ENCODE measurements around the gene TUBB.

Gene TUBB

GRCh38 chr6:30682143-30683117 is 37.7 kb upstream of the TUBB start (continued):
- no peak for TF ChIP-seq ZNF19 (tag by site-specific recombination; IDR thresholded peaks at IDR 0.05; ENCODE audit: low read depth)
- no peak for TF ChIP-seq GLI4 (tag by site-specific recombination; IDR thresholded peaks at IDR 0.05)
- TF ChIP-seq ZNF501 (tag by site-specific recombination; IDR thresholded peaks at IDR 0.05), result no peak
- TF ChIP-seq EGR2 (tag by site-specific recombination; IDR thresholded peaks at IDR 0.05; ENCODE audit: low read depth), result no peak
- TF ChIP-seq ZNF133 (tag by site-specific recombination; IDR thresholded peaks at IDR 0.05), result no peak
- no peak for TF ChIP-seq ZNF785 (tag by site-specific recombination; IDR thresholded peaks at IDR 0.05)
- TF ChIP-seq ZNF2 (tag by site-specific recombination; IDR thresholded peaks at IDR 0.05), result no peak
- TF ChIP-seq ZNF394 (tag by site-specific recombination; IDR thresholded peaks at IDR 0.05; ENCODE audit: borderline replicate concordance), result 0 out of 2 replicates have a peak, but pooled peaks have one; percentile 6
- no peak for TF ChIP-seq ZFP37 (tag by site-specific recombination; IDR thresholded peaks at IDR 0.05)
- no peak for TF ChIP-seq SETDB1 (IDR thresholded peaks at IDR 0.05; ENCODE audit: insufficient read length, low read length)
- no peak for TF ChIP-seq ZNF121 (tag by site-specific recombination; IDR thresholded peaks at IDR 0.05)
- TF ChIP-seq ZBTB8A (tag by site-specific recombination; IDR thresholded peaks at IDR 0.05), result peak; percentile 81
- no peak for TF ChIP-seq ZNF48 (tag by site-specific recombination; IDR thresholded peaks at IDR 0.05)
- TF ChIP-seq ZNF549 (tag by site-specific recombination; IDR thresholded peaks at IDR 0.05), result no peak
- TF ChIP-seq IKZF3 (tag by site-specific recombination; IDR thresholded peaks at IDR 0.05), result no peak
- 0 out of 2 replicates have a peak, but pooled peaks have one; percentile 33 for TF ChIP-seq ZXDB (tag by site-specific recombination; IDR thresholded peaks at IDR 0.05)
- TF ChIP-seq ZBTB17 (tag by site-specific recombination; IDR thresholded peaks at IDR 0.05), result peak; percentile 59
- no peak for TF ChIP-seq ZNF174 (tag by site-specific recombination; IDR thresholded peaks at IDR 0.05)
- no peak for TF ChIP-seq KLF8 (tag by site-specific recombination; IDR thresholded peaks at IDR 0.05)
- TF ChIP-seq ZFP3 (tag by site-specific recombination; IDR thresholded peaks at IDR 0.05; ENCODE audit: low read depth), result no peak
- peak; percentile 47; the same call in 1 of the 2 replicates for TF ChIP-seq SP7 (tag by site-specific recombination; IDR thresholded peaks at IDR 0.05)
- TF ChIP-seq ZBTB11 (tag by site-specific recombination; conservative IDR thresholded peaks at IDR 0.05; ENCODE audit: low read depth), result peak; percentile 68
- TF ChIP-seq PATZ1 (tag by site-specific recombination; IDR thresholded peaks at IDR 0.05), result peak; percentile 63
- no peak for TF ChIP-seq KLF1 (tag by site-specific recombination; IDR thresholded peaks at IDR 0.05)
- TF ChIP-seq ZNF654 (tag by site-specific recombination; IDR thresholded peaks at IDR 0.05; ENCODE audit: low read depth), result no peak
- TF ChIP-seq, protein P1, sequence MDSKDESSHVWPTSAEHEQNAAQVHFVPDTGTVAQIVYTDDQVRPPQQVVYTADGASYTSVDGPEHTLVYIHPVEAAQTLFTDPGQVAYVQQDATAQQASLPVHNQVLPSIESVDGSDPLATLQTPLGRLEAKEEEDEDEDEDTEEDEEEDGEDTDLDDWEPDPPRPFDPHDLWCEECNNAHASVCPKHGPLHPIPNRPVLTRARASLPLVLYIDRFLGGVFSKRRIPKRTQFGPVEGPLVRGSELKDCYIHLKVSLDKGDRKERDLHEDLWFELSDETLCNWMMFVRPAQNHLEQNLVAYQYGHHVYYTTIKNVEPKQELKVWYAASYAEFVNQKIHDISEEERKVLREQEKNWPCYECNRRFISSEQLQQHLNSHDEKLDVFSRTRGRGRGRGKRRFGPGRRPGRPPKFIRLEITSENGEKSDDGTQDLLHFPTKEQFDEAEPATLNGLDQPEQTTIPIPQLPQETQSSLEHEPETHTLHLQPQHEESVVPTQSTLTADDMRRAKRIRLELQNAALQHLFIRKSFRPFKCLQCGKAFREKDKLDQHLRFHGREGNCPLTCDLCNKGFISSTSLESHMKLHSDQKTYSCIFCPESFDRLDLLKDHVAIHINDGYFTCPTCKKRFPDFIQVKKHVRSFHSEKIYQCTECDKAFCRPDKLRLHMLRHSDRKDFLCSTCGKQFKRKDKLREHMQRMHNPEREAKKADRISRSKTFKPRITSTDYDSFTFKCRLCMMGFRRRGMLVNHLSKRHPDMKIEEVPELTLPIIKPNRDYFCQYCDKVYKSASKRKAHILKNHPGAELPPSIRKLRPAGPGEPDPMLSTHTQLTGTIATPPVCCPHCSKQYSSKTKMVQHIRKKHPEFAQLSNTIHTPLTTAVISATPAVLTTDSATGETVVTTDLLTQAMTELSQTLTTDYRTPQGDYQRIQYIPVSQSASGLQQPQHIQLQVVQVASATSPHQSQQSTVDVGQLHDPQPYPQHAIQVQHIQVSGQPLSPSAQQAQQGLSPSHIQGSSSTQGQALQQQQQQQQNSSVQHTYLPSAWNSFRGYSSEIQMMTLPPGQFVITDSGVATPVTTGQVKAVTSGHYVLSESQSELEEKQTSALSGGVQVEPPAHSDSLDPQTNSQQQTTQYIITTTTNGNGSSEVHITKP (tag by site-specific recombination; IDR thresholded peaks at IDR 0.05), result peak; percentile 87
- TF ChIP-seq ZNF792 (tag by site-specific recombination; IDR thresholded peaks at IDR 0.05), result no peak
- TF ChIP-seq ZNF184 (tag by site-specific recombination; IDR thresholded peaks at IDR 0.05), result no peak
- no peak for TF ChIP-seq ZNF473 (tag by site-specific recombination; IDR thresholded peaks at IDR 0.05)
- no peak for TF ChIP-seq ZNF132 (tag by site-specific recombination; IDR thresholded peaks at IDR 0.05; ENCODE audit: borderline replicate concordance)
- no peak for TF ChIP-seq ZNF558 (tag by site-specific recombination; IDR thresholded peaks at IDR 0.05)
- TF ChIP-seq ZEB2 (tag by site-specific recombination; IDR thresholded peaks at IDR 0.05), result 0 out of 2 replicates have a peak, but pooled peaks have one; percentile 27
